Esophagus muscularis mucosa (tissue), 4 donors: ENCODE data around the gene CCL3. TPM values are rescaled to one million over a fixed set of nuclear protein-coding genes. Genes with fewer than 3 reads are reported as not detected.
"Not testable (repeated sequence)": the region's sequence is repeated elsewhere in the genome, so short reads cannot be mapped to it uniquely, and the experiment has no call there.

Experiments
- DNase-seq: peaks from one replicate; pipeline ENCODE4 v3.0.0-alpha.2; 2017; ENCODE audit errors: extremely low spot score
- H3K27ac ChIP-seq, 4 donors: fragments of 200-600 bp; sonication (generic); replicated peaks in 1 of 4; 1 replicate in 3 of 4; 2 replicates in 1 of 4; pipeline ENCODE4 v1.5.1; 2016 to 2019; ENCODE audit warnings: mild to moderate bottlenecking in 1 of 4
- H3K27me3 ChIP-seq, 4 donors: fragments of 200-600 bp; sonication (generic); one replicate each; pipeline versions ENCODE4 v1.5.1 to v1.6.0; 2016 to 2019
- H3K36me3 ChIP-seq, 4 donors: fragments of 200-600 bp; sonication (generic); one replicate each; pipeline ENCODE4 v1.5.1; 2016 to 2019
- H3K4me1 ChIP-seq, 4 donors: fragments of 200-600 bp; sonication (generic); one replicate each; pipeline ENCODE4 v1.5.1; 2016 to 2019
- H3K4me3 ChIP-seq, 4 donors: fragments of 200-600 bp; sonication (generic); 1 replicate in 2 of 4; 2 replicates in 2 of 4; pipeline ENCODE4 v1.5.1; 2016 to 2019; ENCODE audit warnings: mild to moderate bottlenecking in 4 of 4, moderate library complexity in 1 of 4
- H3K9me3 ChIP-seq, 4 donors: fragments of 200-600 bp; sonication (generic); 1 replicate in 3 of 4; 2 replicates in 1 of 4; pipeline ENCODE4 v1.5.1; 2016 to 2019
- EP300 ChIP-seq: sonication (generic); formaldehyde crosslinking; IDR thresholded peaks from one replicate; pipeline ENCODE4 v1.6.1; 2017; ENCODE audit warnings: antibody characterized with exemption
- POLR2A ChIP-seq: fragments of 450-650 bp; IDR thresholded peaks from one replicate; pipeline ENCODE4 v1.6.1; 2017; ENCODE audit warnings: antibody characterized with exemption, moderate library complexity, mild to moderate bottlenecking, low read depth
- POLR2AphosphoS5 ChIP-seq, 2 donors: sonication (generic); formaldehyde crosslinking; IDR thresholded peaks; one replicate each; pipeline ENCODE4 v1.6.1; 2017; ENCODE audit warnings: antibody characterized with exemption in 2 of 2
- WGBS: methylation state at CpG from one replicate; pipeline ENCODE4 v1.1.5; 2018; 5-methylcytosine and 5-hydroxymethylcytosine counted together
- intact Hi-C: fragments of 100-400 bp; cut with DNase I; formaldehyde crosslinking; loops from one replicate; pipeline ENCODE4 v1.15.1; 2023
- total RNA-seq, 4 donors: library from RNA; depleted of rRNA; stranded (reverse); fragments of >200 nt; gene quantifications; one replicate each; pipeline versions ENCODE4 v1.1.0 to v1.2.1, GENCODE V29; 2016
- TF ChIP-seq, protein P1 (sequence below), 3 experiments: fragments of 200-600 bp in 2 of 3; fragments of 450-650 bp in 1 of 3; sonication (generic) in 2 of 3; IDR thresholded peaks; one replicate each; pipeline ENCODE4 v1.5.1; 2017 to 2019; ENCODE audit warnings: antibody characterized with exemption in 3 of 3, mild to moderate bottlenecking in 2 of 3, moderate library complexity in 1 of 3

CCL3 gene
- total RNA-seq, 4 donors from 2014 or later, result 0.33 to 1.3 TPM; not detected in 2

GRCh38 chr17:36086791-36087190 is 3.2 kb downstream of the CCL3 start:
- no peak for DNase-seq
- H3K27me3 ChIP-seq, result peaks cover 0 to 21% (median 0%) of the 10 kb centered on the region in 4 donors
- TF ChIP-seq EP300 (no peak), POLR2AphosphoS5 (IDR thresholded peaks at IDR 0.05) (no peak), POLR2A (no peak)
- TF ChIP-seq, protein P1, sequence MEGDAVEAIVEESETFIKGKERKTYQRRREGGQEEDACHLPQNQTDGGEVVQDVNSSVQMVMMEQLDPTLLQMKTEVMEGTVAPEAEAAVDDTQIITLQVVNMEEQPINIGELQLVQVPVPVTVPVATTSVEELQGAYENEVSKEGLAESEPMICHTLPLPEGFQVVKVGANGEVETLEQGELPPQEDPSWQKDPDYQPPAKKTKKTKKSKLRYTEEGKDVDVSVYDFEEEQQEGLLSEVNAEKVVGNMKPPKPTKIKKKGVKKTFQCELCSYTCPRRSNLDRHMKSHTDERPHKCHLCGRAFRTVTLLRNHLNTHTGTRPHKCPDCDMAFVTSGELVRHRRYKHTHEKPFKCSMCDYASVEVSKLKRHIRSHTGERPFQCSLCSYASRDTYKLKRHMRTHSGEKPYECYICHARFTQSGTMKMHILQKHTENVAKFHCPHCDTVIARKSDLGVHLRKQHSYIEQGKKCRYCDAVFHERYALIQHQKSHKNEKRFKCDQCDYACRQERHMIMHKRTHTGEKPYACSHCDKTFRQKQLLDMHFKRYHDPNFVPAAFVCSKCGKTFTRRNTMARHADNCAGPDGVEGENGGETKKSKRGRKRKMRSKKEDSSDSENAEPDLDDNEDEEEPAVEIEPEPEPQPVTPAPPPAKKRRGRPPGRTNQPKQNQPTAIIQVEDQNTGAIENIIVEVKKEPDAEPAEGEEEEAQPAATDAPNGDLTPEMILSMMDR (IDR thresholded peaks at IDR 0.05), result no peak
- H3K9me3 ChIP-seq, result no peaks in the 10 kb centered on the region
- H3K4me1 ChIP-seq, result no peaks in the 10 kb centered on the region
- WGBS, result 77% methylated on average over 1 of the region's 1 CpG
- no peak overlapping the region for H3K4me3 ChIP-seq
- no peak overlapping the region for H3K27ac ChIP-seq
- no peaks in the 10 kb centered on the region for H3K36me3 ChIP-seq
- intact Hi-C loops, result no loop called here

GRCh38 chr17:36085765-36086164 is 4.2 kb downstream of the CCL3 start:
- Histone ChIP-seq H3K9me3 (no peaks in the 10 kb centered on the region), H3K27ac (no peak overlapping the region), H3K36me3 (no peaks in the 10 kb centered on the region), H3K4me1 (no peaks in the 10 kb centered on the region), H3K27me3 (peaks cover 0 to 16% (median 0%) of the 10 kb centered on the region in 4 donors), H3K4me3 (no peak overlapping the region)
- TF ChIP-seq EP300 (no peak), POLR2AphosphoS5 (IDR thresholded peaks at IDR 0.05) (no peak), POLR2A (no peak)
- TF ChIP-seq, protein P1 (IDR thresholded peaks at IDR 0.05), result no peak
- WGBS, result 62% methylated on average over 1 of the region's 1 CpG
- intact Hi-C loops, result no loop called here
- DNase-seq, result no peak

DNA sequence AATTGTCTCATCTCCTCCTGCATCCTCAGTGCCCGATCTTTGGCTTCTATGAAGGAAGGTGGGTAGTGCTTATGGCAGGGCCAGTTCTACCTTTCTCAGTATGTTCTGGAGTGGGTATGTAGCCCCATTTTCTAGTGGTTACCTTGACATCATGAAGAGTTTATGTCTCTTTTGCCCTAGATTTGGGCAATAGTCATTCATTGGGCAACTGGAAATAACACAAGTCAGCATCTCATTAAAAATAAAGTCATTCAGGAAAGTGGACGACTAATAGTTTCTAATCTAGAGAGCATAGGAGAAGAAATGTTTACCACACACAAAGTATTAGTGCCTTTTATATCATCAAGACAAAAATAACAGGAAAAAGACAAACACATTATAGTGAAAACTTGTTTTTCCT is 6.3 kb downstream of the CCL3 start:
- H3K9me3 ChIP-seq, H3K4me1 ChIP-seq, H3K27ac ChIP-seq, H3K36me3 ChIP-seq, DNase-seq, H3K27me3 ChIP-seq, intact Hi-C loops, H3K4me3 ChIP-seq: not testable (repeated sequence)
- 86% methylated on average over 2 of the region's 2 CpGs for WGBS

- H3K27me3 ChIP-seq, intact Hi-C loops, DNase-seq, H3K9me3 ChIP-seq, H3K4me1 ChIP-seq, H3K4me3 ChIP-seq, H3K27ac ChIP-seq, H3K36me3 ChIP-seq: not testable (repeated sequence)
- 58% methylated on average over 8 of the region's 8 CpGs for WGBS
Measured at GRCh38 chr17:36082482-36083120, 7.3 kb downstream of the CCL3 start.

GRCh38 chr17:36081681-36082471 is 8.1 kb downstream of the CCL3 start:
- DNase-seq, H3K36me3 ChIP-seq, H3K4me3 ChIP-seq, H3K27ac ChIP-seq, H3K27me3 ChIP-seq, H3K9me3 ChIP-seq, H3K4me1 ChIP-seq, intact Hi-C loops: not testable (repeated sequence)
- WGBS, result 72% methylated on average over 4 of the region's 5 CpGs

DNA sequence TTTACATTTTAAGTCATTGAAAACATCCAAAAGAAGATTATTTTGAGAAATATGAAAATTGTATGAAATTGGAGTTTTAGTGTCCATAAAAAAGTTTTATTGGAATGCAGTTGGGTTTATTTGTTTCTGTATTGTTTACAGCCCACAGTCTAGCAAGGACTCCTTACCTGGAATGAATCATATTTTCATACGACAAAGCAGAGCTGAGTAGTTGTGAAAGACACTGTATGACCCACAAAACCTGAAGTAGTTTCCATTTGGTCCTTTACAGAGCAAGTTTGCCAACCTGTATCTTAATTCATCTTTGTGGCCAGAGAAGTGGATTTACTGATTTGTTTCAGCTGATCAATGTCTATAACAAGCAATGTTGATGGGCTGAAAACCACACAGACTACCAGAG is 15.6 kb downstream of the CCL3 start:
- H3K27me3 ChIP-seq, result peaks cover 0 to 7% (median 0%) of the 10 kb centered on the region in 4 donors
- no peak overlapping the region for H3K27ac ChIP-seq
- H3K9me3 ChIP-seq, result peaks cover 0 to 8% (median 2%) of the 10 kb centered on the region in 4 donors
- no peaks in the 10 kb centered on the region for H3K36me3 ChIP-seq
- H3K4me3 ChIP-seq, result no peak overlapping the region
- intact Hi-C loops, result loop anchor here (10.0 kb wide), 1 partner anchor 100 kb away; no protein-coding TSS in a partner anchor
- TF ChIP-seq EP300 (no peak), POLR2AphosphoS5 (IDR thresholded peaks at IDR 0.05) (no peak), POLR2A (no peak)
- TF ChIP-seq, protein P1 (IDR thresholded peaks at IDR 0.05), result no peak
- H3K4me1 ChIP-seq, result no peaks in the 10 kb centered on the region
- WGBS, result 88% methylated on average over 1 of the region's 1 CpG
- DNase-seq, result no peak
